Omental fat pad (tissue), 4 donors: Measurements from ENCODE around the gene THPO. TPM values are rescaled to one million over a fixed set of nuclear protein-coding genes. Genes with fewer than 3 reads are reported as not detected.
A peak's percentile ranks its signal among the peaks of the same experiment; 100 is the strongest.

Experiments
- ATAC-seq: fragments of 150-250 bp; one replicate; pipeline ENCODE4 v1.9.1; 2016; ENCODE audit warnings: mild to moderate bottlenecking, moderate library complexity; ENCODE audit not compliant: low FRiP score
- DNase-seq: peaks from one replicate; pipeline ENCODE4 v3.0.0-alpha.2; 2019; ENCODE audit warnings: low spot score
- CTCF ChIP-seq, 3 donors: fragments of 450-650 bp; IDR thresholded peaks; one replicate each; pipeline ENCODE4 v1.5.1; 2016 to 2017; ENCODE audit warnings: antibody characterized with exemption in 3 of 3, mild to moderate bottlenecking in 3 of 3, moderate library complexity in 2 of 3
- total RNA-seq, 4 donors: library from RNA; depleted of rRNA; stranded (reverse); fragments of >200 nt; gene quantifications; one replicate each; pipeline ENCODE4 v1.1.0, GENCODE V29; 2016

The THPO gene
- total RNA-seq, 4 donors from 2014 or later: 0.36 to 1.3 (median 0.94) TPM

- no peak for TF ChIP-seq CTCF (IDR thresholded peaks at IDR 0.05)
- DNase-seq: no peak
- ATAC-seq: peak; percentile 20
These were observed 30.0 kb downstream of the THPO start for GRCh38 chr3:184348057-184348382.

- ATAC-seq: peak; percentile 33
- no peak for TF ChIP-seq CTCF (IDR thresholded peaks at IDR 0.05)
- DNase-seq: no peak
These were observed 30.5 kb downstream of the THPO start for GRCh38 chr3:184347321-184348056.

GRCh38 chr3:184346480-184347190, 31.4 kb downstream of the THPO start:
- ATAC-seq: no peak
- DNase-seq: no peak
- TF ChIP-seq CTCF (IDR thresholded peaks at IDR 0.05): no peak

GRCh38 chr3:184345317-184346144, 32.5 kb downstream of the THPO start:
- TF ChIP-seq CTCF (IDR thresholded peaks at IDR 0.05): no peak
- peak; percentile 31 for ATAC-seq
- DNase-seq: no peak

- TF ChIP-seq CTCF (IDR thresholded peaks at IDR 0.05): no peak
- DNase-seq: no peak
- no peak for ATAC-seq
These were observed 33.3 kb downstream of the THPO start for GRCh38 chr3:184344579-184345316.

- DNase-seq (no peak), ATAC-seq (no peak)
- no peak for TF ChIP-seq CTCF (IDR thresholded peaks at IDR 0.05)
These were observed 34.7 kb downstream of the THPO start for GRCh38 chr3:184343200-184343876.
